Measurements from ENCODE around the gene SMNDC1. TPM values are rescaled to one million over a fixed set of nuclear protein-coding genes. Genes with fewer than 3 reads are reported as not detected.

The SMNDC1 gene
- total RNA-seq, 1 donor from 2014 or later: 46.7 TPM

DNA sequence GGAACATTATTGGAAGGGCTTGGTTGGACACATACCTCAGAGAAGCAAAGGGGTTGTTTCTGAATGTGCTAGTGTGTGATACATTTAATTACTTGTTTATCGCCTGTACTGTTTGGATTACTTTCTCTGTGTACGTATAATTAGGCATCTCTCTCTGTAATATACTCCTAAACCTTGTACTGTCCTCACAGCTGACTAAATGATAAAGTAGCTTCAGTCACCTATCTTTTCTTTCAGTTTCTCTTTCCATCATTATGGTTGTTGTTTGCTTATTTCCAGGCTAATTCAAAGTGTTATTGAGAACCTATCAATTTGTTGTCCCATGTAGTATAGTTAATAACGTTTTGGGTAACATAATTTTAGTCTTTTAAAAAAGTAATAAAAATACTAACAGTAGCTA lies 63.3 kb downstream of the SMNDC1 start:
- Histone ChIP-seq H3K36me3 (ENCODE audit: insufficient read depth, low read length) (no peaks in the 10 kb centered on the region), H3K4me3 (ENCODE audit: insufficient read depth, low read depth, low read length) (no peak overlapping the region), H3K9me3 (ENCODE audit: insufficient read depth, low read depth, low read length) (no peaks in the 10 kb centered on the region), H4K20me1 (ENCODE audit: insufficient read depth, low read length) (no peaks in the 10 kb centered on the region), H2AFZ (ENCODE audit: low read depth, low read length) (no peak overlapping the region), H3K79me2 (ENCODE audit: insufficient read depth, low read length) (no peaks in the 10 kb centered on the region), H3K27ac (ENCODE audit: low read depth, low read length) (no peak overlapping the region), H3K27me3 (ENCODE audit: insufficient read depth, low read length) (no peaks in the 10 kb centered on the region), H3K4me2 (ENCODE audit: low read length) (no peak overlapping the region), H3K4me1 (ENCODE audit: insufficient read depth, low read length) (no peaks in the 10 kb centered on the region), H3K9ac (ENCODE audit: low read length) (no peak overlapping the region)
- FAIRE-seq (no peak), DNase-seq (ENCODE audit: low read depth) (no peak)
- Mint-ChIP-seq H3K4me3 (ENCODE audit: unreplicated experiment) (no peak overlapping the region), H3K9me3 (ENCODE audit: unreplicated experiment) (peaks cover 3% of the 10 kb centered on the region), H3K4me1 (ENCODE audit: low read depth, unreplicated experiment) (peaks cover 9% of the 10 kb centered on the region), H3K27me3 (ENCODE audit: low read depth, unreplicated experiment) (no peaks in the 10 kb centered on the region), H3K27ac (ENCODE audit: unreplicated experiment) (no peak overlapping the region), H3K36me3 (ENCODE audit: low read depth, unreplicated experiment) (peaks cover 9% of the 10 kb centered on the region)
- no peak for TF ChIP-seq EZH2 (IDR thresholded peaks at IDR 0.05; ENCODE audit: insufficient read depth, low read length)
- TF ChIP-seq, protein P1, sequence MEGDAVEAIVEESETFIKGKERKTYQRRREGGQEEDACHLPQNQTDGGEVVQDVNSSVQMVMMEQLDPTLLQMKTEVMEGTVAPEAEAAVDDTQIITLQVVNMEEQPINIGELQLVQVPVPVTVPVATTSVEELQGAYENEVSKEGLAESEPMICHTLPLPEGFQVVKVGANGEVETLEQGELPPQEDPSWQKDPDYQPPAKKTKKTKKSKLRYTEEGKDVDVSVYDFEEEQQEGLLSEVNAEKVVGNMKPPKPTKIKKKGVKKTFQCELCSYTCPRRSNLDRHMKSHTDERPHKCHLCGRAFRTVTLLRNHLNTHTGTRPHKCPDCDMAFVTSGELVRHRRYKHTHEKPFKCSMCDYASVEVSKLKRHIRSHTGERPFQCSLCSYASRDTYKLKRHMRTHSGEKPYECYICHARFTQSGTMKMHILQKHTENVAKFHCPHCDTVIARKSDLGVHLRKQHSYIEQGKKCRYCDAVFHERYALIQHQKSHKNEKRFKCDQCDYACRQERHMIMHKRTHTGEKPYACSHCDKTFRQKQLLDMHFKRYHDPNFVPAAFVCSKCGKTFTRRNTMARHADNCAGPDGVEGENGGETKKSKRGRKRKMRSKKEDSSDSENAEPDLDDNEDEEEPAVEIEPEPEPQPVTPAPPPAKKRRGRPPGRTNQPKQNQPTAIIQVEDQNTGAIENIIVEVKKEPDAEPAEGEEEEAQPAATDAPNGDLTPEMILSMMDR (IDR thresholded peaks at IDR 0.05; ENCODE audit: insufficient read depth, low read depth, low read length): no peak

Other genes starting within 250 kb of the SMNDC1 start
- gene MXI1, start 97.3 kb downstream of the SMNDC1 start, total RNA-seq: 31.5 and 35.4 TPM in 2 replicates
- gene DUSP5, start 193.0 kb upstream of the SMNDC1 start, total RNA-seq: 35.0 and 36.4 TPM in 2 replicates